Ectodermal cell (in vitro differentiated cells): Measurements from ENCODE around the gene RIMS4.

ENCODE experiments used
- H3K27ac ChIP-seq: 2 replicates; pipeline ENCODE4 v1.7.0; 2013; ENCODE audit warnings: mild to moderate bottlenecking, low read depth, low read length; ENCODE audit not compliant: insufficient read depth, poor library complexity, severe bottlenecking
- H3K27me3 ChIP-seq: 2 replicates; pipeline ENCODE4 v1.7.0; 2013; ENCODE audit warnings: mild to moderate bottlenecking, low read length; ENCODE audit not compliant: insufficient read depth, control insufficient read depth, poor library complexity, severe bottlenecking
- H3K36me3 ChIP-seq: one replicate; pipeline ENCODE4 v1.7.0; 2013; ENCODE audit warnings: low read length; ENCODE audit not compliant: control insufficient read depth, insufficient read depth
- H3K4me1 ChIP-seq: one replicate; pipeline ENCODE4 v1.7.0; 2013; ENCODE audit warnings: low read length; ENCODE audit not compliant: control insufficient read depth, insufficient read depth
- H3K4me3 ChIP-seq: 2 replicates; pipeline ENCODE4 v1.7.0; 2013; ENCODE audit warnings: low read depth, low read length, control low read depth; ENCODE audit not compliant: insufficient read depth
- H3K9me3 ChIP-seq: 2 replicates; pipeline ENCODE4 v1.7.0; 2013; ENCODE audit warnings: mild to moderate bottlenecking, low read length, moderate library complexity; ENCODE audit not compliant: control insufficient read depth
- WGBS, 2 experiments: methylation state at CpG; one replicate each; pipeline ENCODE4 v1.1.7; 2013; ENCODE audit warnings: missing lambda C conversion rate in 2 of 2; 5-methylcytosine and 5-hydroxymethylcytosine counted together

RIMS4 gene

GRCh38 chr20:44736170-44737021 lies 74.0 kb downstream of the RIMS4 start:
- no peak overlapping the region for H3K27ac ChIP-seq
- no peak overlapping the region for H3K4me3 ChIP-seq
- H3K9me3 ChIP-seq = no peaks in the 10 kb centered on the region
- no peaks in the 10 kb centered on the region for H3K36me3 ChIP-seq
- H3K4me1 ChIP-seq = no peaks in the 10 kb centered on the region
- 67 to 71% methylated on average over 6 of the region's 6 CpGs for WGBS, 2 experiments
- H3K27me3 ChIP-seq = peaks cover under 1% of the 10 kb centered on the region

- H3K9me3 ChIP-seq = no peaks in the 10 kb centered on the region
- H3K4me3 ChIP-seq = no peak overlapping the region
- no peak overlapping the region for H3K27ac ChIP-seq
These were observed 74.6 kb downstream of the RIMS4 start for GRCh38 chr20:44735816-44736169.

GRCh38 chr20:44734938-44735337 lies 75.4 kb downstream of the RIMS4 start:
- H3K27ac ChIP-seq = no peak overlapping the region
- H3K4me1 ChIP-seq = no peaks in the 10 kb centered on the region
- no peak overlapping the region for H3K4me3 ChIP-seq
- no peaks in the 10 kb centered on the region for H3K9me3 ChIP-seq
- no peaks in the 10 kb centered on the region for H3K36me3 ChIP-seq
- no peaks in the 10 kb centered on the region for H3K27me3 ChIP-seq
- 77 to 79% methylated on average over 3 of the region's 3 CpGs for WGBS, 2 experiments

More at GRCh38 chr20:44735816-44736169, 74.6 kb downstream of the RIMS4 start:
- H3K36me3 ChIP-seq = no peaks in the 10 kb centered on the region
- H3K4me1 ChIP-seq = no peaks in the 10 kb centered on the region
- H3K27me3 ChIP-seq = no peaks in the 10 kb centered on the region
- WGBS, 2 experiments = 95 to 97% methylated on average over 4 of the region's 4 CpGs

- Histone ChIP-seq H3K4me3 (no peak overlapping the region), H3K9me3 (no peaks in the 10 kb centered on the region), H3K36me3 (no peaks in the 10 kb centered on the region), H3K27me3 (no peaks in the 10 kb centered on the region), H3K27ac (no peak overlapping the region), H3K4me1 (peaks cover 8% of the 10 kb centered on the region)
- WGBS, 2 experiments = 39 to 44% methylated on average over 7 of the region's 7 CpGs
These were observed 76.8 kb downstream of the RIMS4 start for GRCh38 chr20:44733341-44734069.

GRCh38 chr20:44732327-44732726 lies 78.0 kb downstream of the RIMS4 start:
- Histone ChIP-seq H3K27me3 (no peaks in the 10 kb centered on the region), H3K36me3 (no peaks in the 10 kb centered on the region), H3K9me3 (no peaks in the 10 kb centered on the region), H3K27ac (no peak overlapping the region), H3K4me1 (peaks cover 8% of the 10 kb centered on the region), H3K4me3 (no peak overlapping the region)
- WGBS, 2 experiments = 73% methylated on average over 6 of the region's 6 CpGs

GRCh38 chr20:44731657-44732056 lies 78.7 kb downstream of the RIMS4 start:
- no peak overlapping the region for H3K27ac ChIP-seq
- no peaks in the 10 kb centered on the region for H3K9me3 ChIP-seq
- WGBS, 2 experiments = 85 to 87% methylated on average over 8 of the region's 8 CpGs
- H3K4me1 ChIP-seq = peaks cover 8% of the 10 kb centered on the region
- no peaks in the 10 kb centered on the region for H3K27me3 ChIP-seq
- no peak overlapping the region for H3K4me3 ChIP-seq
- H3K36me3 ChIP-seq = no peaks in the 10 kb centered on the region

GRCh38 chr20:44730441-44730840 lies 79.9 kb downstream of the RIMS4 start:
- H3K27ac ChIP-seq = no peak overlapping the region
- 85 to 96% methylated on average over 2 of the region's 2 CpGs for WGBS, 2 experiments
- no peaks in the 10 kb centered on the region for H3K9me3 ChIP-seq

GRCh38 chr20:44728801-44729443 lies 81.4 kb downstream of the RIMS4 start:
- WGBS, 2 experiments = 29 to 30% methylated on average over 9 of the region's 9 CpGs
- no peaks in the 10 kb centered on the region for H3K27me3 ChIP-seq
- peaks cover 8% of the 10 kb centered on the region for H3K4me1 ChIP-seq
- H3K4me3 ChIP-seq = no peak overlapping the region
- no peaks in the 10 kb centered on the region for H3K36me3 ChIP-seq
- no peak overlapping the region for H3K27ac ChIP-seq
- no peaks in the 10 kb centered on the region for H3K9me3 ChIP-seq

More at GRCh38 chr20:44730441-44730840, 79.9 kb downstream of the RIMS4 start:
- peaks cover 8% of the 10 kb centered on the region for H3K4me1 ChIP-seq
- no peaks in the 10 kb centered on the region for H3K27me3 ChIP-seq
- H3K4me3 ChIP-seq = no peak overlapping the region
- no peaks in the 10 kb centered on the region for H3K36me3 ChIP-seq

GRCh38 chr20:44727651-44728050 lies 82.7 kb downstream of the RIMS4 start:
- H3K36me3 ChIP-seq = no peaks in the 10 kb centered on the region
- H3K27ac ChIP-seq = no peak overlapping the region
- H3K9me3 ChIP-seq = no peaks in the 10 kb centered on the region
- H3K4me1 ChIP-seq = peaks cover 8% of the 10 kb centered on the region
- WGBS, 2 experiments = 82 to 89% methylated on average over 2 of the region's 2 CpGs
- no peak overlapping the region for H3K4me3 ChIP-seq
- no peaks in the 10 kb centered on the region for H3K27me3 ChIP-seq

- no peaks in the 10 kb centered on the region for H3K36me3 ChIP-seq
- 87 to 91% methylated on average over 11 of the region's 11 CpGs for WGBS, 2 experiments
- peaks cover 8% of the 10 kb centered on the region for H3K4me1 ChIP-seq
- no peak overlapping the region for H3K27ac ChIP-seq
- H3K9me3 ChIP-seq = no peaks in the 10 kb centered on the region
- no peaks in the 10 kb centered on the region for H3K27me3 ChIP-seq
- H3K4me3 ChIP-seq = no peak overlapping the region
These were observed 83.3 kb downstream of the RIMS4 start for GRCh38 chr20:44727039-44727438.
